Stimulated activated CD4-positive, alpha-beta T cell treated with anti-CD3 and anti-CD28 coated beads, Interleukin-4, amount 100 ng/mL, for 1 hour (primary cell): ENCODE results near the gene TXNRD2.
"Not testable (repeated sequence)": the region's sequence is repeated elsewhere in the genome, so short reads cannot be mapped to it uniquely, and the experiment has no call there.

Source experiments
- DNase-seq: peaks from one replicate; pipeline ENCODE4 v3.0.0-alpha.2; 2020

TXNRD2 gene

DNA sequence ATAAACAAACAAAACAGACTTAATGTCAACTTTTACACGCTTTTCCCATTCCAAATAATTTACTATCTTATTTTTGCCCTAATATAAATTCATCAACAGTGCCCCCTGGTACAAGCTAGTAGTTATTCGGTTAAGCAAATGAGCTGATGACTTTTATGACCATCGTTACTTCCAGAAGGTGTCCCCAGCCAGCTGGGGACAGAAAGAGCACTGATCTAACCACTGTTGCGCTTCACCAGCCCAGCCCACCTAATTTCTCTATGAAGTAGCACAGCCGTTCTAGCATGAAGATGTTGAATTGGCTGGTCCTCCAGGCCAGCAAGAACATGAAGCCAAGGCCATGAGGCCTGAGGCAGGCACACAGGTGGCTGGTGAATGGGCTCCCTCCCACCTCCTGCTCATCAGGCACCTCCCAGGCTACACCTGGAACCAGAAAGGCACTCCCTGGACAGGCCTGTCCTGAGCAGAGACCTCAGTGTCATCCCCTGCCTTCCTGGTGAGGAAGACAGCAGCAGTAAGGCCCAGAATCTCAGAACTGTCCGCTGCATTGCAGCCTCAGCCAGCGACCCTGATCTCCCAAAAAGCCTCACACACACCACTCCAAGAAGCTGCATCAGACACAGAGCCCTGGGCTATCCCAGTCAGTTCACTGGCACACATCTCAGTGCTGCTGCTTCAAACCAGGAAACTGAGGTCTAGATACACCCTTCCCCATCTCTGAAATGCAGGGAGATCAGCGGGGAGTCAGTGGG, 99.8 kb downstream of the TXNRD2 start:
- no peak for DNase-seq

DNA sequence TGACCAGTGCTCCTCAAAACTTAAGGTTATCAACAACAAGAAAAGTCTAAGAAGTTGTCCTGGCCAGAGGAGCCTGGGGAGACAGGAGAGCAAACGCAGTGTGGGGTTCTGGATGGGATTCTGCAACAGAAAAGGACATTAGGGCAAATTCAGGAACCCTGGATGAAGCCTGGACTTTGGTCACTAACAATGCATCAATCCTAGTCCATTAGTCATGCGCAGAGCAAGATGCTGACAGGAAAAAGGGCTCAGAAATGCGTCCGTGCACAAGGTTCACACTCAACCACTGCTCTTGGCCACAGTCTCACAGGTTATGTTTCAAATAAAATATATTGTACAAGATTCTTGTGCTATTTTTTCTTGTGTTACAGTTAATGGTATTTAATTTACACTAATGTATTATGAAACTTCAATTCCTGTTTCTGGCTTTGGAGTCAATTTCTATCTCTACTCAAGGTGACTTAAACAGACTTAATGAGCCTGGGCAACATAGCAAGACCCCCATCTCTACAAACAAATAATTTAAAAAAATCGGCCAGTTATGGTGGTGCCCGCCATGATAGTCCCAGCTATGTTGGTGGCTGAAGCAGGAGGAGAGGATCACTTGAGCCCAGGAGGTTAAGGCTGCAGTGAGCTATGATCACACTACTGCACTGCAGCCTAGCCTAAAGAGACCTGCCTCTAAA, 100.5 kb downstream of the TXNRD2 start:
- no peak for DNase-seq

DNA sequence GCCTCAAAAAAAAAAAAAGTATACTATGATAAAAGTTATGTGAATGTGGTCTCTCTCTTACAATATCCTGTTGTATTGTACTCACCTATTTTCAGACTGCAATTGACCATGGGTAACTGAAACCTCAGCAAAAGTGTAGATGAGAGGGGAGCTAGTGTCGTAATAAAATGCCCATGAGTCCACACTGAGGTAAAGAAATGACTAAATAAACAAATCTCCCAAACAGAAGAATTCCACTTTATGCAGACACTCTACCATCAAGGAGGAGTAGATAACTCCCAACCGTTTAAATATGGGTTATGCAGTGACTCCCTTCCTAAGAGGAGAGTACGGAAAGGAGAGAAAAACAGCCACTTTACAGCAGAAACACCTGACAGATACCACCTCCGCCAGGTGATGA, 101.6 kb downstream of the TXNRD2 start:
- no peak for DNase-seq

DNA sequence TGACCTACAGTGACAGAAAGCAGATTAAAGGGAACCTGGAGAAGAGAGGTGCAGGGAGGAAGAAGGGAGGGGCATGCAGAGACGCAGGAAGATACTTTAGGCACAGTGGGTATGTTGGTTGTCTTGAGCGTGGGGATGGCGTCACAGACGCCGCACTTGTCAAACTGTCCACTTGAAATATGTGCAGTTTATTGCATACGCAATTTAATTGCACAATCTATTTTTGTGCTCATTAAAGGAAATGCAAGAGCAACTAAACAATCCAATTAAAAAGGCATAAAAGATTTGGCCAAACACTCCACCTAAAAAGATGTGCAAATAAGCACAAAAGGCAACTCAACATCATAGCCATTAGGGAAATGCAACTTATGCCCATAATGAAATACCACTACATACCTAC, 103.7 kb downstream of the TXNRD2 start:
- no peak for DNase-seq

DNA sequence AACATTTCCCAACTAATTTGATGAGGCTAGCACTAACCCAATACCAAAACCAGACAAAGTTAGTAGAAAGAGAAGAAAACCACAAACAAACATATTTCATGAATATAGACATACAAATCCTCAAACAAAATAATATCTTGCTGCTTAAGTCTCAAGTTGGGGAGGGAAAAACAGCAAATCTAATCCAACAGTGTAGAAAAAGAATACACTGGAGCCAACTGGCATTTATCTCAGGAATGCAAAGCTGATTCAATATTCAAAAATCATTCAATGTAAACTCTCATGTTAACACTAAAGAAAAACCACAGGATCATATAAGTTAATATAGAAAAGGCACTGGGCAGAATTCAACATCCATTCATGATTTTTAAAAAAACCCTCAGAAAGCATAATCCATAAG, 105.1 kb downstream of the TXNRD2 start:
- no peak for DNase-seq

DNA sequence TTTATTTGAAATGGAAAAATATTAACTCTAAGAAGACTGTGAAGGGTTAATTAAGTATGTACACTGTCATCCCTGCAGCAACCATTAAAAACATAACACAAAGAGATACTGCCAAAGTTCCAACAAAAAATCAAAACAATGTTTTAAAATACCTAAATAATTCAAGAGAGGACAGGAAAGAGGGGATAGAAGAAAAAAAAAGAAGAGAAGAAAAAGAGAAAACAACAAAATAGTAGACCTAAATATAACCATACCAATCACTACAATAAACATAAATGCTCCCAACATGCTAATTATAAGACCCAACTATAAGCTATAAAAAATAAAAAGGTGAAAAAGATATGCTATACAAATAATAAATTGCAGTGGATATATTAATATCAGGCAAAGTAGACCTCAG, 107.0 kb downstream of the TXNRD2 start:
- DNase-seq, result no peak

DNA sequence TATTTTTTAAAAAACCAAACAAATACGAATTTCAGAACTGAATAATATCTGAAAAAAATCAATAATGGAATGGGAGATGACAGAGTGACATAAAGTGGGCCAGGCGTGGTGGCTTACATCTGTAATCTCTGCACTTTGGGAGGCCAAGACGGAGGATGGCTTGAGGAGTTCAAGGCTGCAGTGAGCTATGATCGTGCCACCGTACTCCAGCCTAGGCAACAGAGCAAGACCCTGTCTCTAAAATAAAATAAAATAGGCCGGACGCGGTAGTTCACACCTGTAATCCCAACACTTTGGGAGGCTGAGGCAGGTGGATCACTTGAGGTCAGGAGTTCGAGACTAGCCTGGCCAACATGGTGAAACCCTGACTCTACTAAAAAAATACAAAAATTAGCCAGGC, 108.3 kb downstream of the TXNRD2 start:
- not testable (repeated sequence) for DNase-seq

DNA sequence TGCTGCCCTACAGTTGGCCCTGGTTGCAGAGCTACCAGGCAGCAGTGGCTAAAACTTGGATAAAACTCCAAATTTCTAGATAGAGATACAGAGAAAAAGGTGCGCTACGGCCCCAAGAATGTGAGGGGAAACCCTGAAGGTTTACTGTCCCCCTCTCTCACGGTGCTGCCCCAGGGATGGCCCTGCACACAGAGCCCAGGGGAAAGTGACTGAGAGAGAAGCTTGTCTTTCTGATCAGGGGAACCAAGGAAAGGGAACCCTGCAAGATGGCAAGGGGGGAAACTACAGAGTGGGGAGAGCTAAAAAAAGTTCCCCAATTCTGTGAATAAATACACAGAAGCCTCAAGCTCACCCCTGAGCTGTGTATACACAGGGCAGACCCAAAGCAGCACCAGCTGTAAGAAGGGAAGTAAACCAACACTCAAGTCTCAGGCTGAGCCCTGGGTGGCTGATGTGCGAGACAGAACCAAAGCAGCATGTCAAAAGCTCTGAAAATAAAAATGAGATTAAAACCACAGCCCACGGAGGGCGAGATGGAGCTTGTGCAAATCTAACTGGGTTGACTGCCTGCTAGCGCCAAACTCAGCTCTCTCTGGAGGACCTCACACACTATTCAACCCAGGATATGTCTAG, 109.0 kb downstream of the TXNRD2 start:
- no peak for DNase-seq

DNA sequence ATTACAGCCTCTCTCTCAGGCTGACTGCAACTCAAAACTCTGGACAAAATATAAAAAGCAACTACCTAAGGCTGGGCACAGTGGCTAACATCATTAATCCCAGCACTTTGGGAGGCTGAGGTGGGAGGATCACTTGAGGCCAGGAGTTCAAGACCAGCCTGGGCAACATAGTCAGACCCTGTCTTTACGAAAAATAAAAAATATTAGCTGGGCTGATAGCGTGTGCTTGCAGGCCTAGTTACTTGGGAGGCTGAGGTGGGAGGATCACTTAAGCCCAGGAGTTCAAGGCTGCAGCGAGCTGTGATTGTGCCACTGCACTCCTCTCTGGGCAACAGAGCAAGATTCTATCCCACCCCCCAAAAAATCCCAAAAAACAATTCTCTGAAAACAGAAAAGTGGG, 109.6 kb downstream of the TXNRD2 start:
- not testable (repeated sequence) for DNase-seq

DNA sequence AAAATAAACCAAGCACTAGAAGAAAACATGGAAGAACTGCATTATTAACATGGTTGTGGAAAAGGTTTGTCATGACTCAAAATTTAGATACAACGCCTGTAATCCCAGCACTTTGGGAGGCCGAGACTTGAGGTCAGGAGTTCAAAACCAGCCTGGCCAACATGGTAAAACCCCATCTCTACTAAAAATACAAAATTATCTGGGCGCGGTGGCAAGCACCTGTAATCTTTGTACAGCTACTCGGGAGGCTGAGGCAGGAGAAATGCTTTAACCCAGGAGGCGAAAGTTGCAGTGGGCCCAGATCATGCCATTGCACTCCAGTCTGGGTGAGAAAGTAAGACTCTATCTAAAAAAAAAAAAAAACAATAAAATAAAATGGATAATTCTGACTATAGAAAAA, 110.6 kb downstream of the TXNRD2 start:
- DNase-seq, result no peak

DNA sequence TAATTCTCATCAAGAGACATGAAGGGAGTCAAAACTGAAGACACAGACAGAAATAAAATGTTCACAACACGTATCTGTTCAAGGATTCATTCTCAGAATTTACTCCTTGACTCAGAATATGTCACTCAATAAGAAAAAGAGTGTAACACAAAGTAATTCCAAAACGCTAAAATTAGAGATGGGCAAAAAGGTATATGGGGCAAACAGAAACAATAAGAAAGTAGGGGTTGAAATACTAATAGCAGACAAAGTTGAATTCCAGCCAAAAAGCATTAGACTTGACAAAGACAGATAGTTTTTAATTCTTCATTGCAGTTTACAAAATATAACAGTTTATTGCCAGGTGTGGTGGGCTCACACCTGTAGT, 113.6 kb downstream of the TXNRD2 start:
- DNase-seq, result no peak

DNA sequence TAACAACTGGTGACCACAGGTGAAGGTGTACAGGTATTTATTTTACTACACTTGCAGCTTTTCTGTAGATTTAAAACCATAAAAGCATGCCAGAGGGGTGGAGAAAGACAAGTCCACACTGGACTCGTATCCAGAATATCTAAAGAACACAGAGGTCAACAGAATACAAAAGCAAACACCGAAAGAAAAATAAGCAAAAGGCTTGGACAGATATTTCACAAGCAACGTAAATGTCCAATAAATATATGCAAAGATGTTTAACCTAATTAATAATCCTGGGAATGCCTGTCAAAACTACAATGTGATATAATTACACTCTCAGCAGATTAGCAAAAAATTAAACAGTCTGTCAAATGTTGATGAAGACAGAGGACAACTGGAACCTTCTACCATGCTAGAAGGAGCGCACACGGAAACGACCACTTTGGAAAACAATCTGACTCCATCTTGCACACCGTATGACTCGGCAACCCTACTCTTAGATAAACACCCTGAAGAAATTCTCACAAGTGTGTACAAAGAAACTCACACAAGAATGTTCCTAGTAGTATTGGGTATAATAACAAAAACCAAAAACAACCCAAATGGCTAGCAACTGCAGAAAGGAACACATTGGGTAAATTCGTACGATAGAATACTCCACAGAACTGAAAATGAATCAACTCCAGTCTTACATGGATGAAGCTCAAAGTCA, 114.1 kb downstream of the TXNRD2 start:
- DNase-seq, result no peak

DNA sequence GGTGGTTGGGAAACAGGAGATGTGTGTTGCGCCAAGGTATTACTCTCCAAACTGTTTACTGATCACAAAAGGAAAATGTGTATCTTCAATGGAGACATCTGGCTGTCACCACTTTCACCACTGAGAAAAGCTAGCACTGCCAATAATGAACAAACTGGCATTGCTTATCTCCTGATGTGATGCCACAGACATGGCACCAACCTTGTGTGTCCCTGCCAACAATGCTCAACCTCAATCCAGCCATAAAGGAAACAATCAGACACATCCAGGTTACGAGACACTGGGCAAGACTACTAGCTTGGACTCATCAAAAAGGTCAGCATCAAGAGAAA, 115.0 kb downstream of the TXNRD2 start:
- no peak for DNase-seq

DNA sequence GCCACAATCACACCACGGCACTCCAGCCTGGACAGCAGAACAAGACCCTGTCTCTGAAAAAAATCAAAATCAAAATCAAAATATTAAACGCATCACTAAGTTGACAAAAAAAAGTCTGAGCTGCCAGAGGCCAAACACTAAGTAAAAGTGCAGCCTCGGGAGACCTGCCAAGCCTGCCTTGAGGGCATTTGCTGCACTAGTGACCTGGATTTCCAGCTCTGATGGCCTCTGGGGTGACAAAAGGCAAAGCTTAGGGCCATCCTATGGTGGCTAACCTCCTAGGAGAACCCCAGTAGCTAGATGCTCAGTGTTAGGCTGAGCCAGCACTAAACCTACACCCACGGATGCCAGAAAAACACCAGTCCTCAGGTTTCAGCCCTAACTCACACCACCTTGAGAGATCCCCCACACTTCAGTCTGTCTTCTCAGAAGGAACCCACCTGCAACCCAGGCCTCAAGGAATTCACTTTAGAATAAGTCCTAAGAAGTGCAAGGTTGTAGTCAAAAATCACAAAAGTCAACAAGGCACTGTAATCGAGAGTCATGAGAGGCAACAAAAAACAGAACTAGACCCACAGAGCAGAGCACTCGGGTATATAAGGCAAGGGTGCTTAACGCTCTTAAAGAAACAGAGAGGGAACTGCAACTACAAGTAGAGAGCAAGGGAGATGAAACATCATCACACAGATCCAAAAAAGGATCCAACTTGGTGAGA, 115.6 kb downstream of the TXNRD2 start:
- no peak for DNase-seq
